ENCODE measurements around the gene CSHL1.
"Not testable (repeated sequence)": the region's sequence is repeated elsewhere in the genome, so short reads cannot be mapped to it uniquely, and the experiment has no call there.

The CSHL1 gene

GRCh38 chr17:63907161-63907778, 3.8 kb downstream of the CSHL1 start:
- not testable (repeated sequence) for H3K4me2 ChIP-seq (ENCODE audit: low read length); H3K27ac ChIP-seq (ENCODE audit: low read depth, low read length); H3K36me3 ChIP-seq (ENCODE audit: control insufficient read depth, low read length); H3F3A ChIP-seq (ENCODE audit: control insufficient read depth, insufficient read depth); H3K4me3 ChIP-seq (ENCODE audit: low read length); H3K79me2 ChIP-seq (ENCODE audit: control insufficient read depth, low read length); H3K9me2 ChIP-seq (replicated peaks; ENCODE audit: control insufficient read depth, low read length); H3K9me3 ChIP-seq (ENCODE audit: control insufficient read depth, insufficient read depth, low read length); H3K4me1 ChIP-seq (ENCODE audit: control insufficient read depth, low read length); H4K20me1 ChIP-seq (ENCODE audit: control insufficient read depth, insufficient read depth, low read depth, low read length)
- H3K27me3 ChIP-seq (ENCODE audit: control insufficient read depth, low read length) = peaks cover 18% of the 10 kb centered on the region
- peak; percentile 32 for TF ChIP-seq CTCF (IDR thresholded peaks at IDR 0.05; ENCODE audit: low read depth, low read length, poor library complexity, severe bottlenecking)

DNA sequence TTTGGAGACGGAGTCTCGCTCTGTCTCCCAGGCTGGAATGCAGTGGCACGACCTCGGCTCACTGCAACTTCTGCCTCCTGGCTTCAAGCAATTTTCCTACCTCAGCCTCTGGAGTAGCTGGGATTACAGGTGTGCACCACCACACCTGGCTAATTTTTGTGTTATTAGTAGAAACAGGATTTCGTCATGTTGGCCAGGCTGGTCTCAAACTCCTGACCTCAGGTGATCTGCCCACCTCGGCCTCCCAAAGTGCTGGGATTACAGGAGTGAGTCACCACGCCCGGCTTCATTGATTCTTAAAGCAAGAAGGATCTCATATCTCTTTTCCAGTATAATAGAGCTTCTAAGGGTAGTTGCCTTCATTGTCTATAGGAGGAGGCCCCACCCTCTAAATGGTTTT, 6.3 kb downstream of the CSHL1 start:
- not testable (repeated sequence) for H3K9me2 ChIP-seq (replicated peaks; ENCODE audit: control insufficient read depth, low read length); H3K4me2 ChIP-seq (ENCODE audit: low read length); H3K27ac ChIP-seq (ENCODE audit: low read depth, low read length); H3K4me3 ChIP-seq (ENCODE audit: low read length); H3K79me2 ChIP-seq (ENCODE audit: control insufficient read depth, low read length); H4K20me1 ChIP-seq (ENCODE audit: control insufficient read depth, insufficient read depth, low read depth, low read length); H3K36me3 ChIP-seq (ENCODE audit: control insufficient read depth, low read length); H3K9me3 ChIP-seq (ENCODE audit: control insufficient read depth, insufficient read depth, low read length); H3K4me1 ChIP-seq (ENCODE audit: control insufficient read depth, low read length); H3F3A ChIP-seq (ENCODE audit: control insufficient read depth, insufficient read depth)
- peaks cover 28% of the 10 kb centered on the region for H3K27me3 ChIP-seq (ENCODE audit: control insufficient read depth, low read length)

DNA sequence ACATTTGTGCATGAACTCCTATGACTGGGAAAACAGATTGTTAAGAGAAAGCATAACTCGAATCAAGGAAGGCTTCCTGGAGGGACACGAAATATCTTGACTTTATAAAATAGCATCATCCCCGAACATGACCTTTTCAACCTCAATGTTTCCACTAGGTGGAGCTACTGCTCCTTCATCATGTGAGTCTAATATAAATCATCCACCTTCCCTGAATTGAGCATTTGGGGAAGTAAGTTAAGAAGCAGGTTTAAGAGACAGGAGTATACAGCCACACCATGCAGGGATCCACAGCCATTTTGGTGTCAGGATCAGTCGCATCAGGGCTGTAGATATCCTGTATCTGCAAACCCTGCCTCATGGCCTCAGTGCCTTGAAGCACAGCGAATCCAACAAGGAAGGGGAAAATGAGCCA, 7.3 kb downstream of the CSHL1 start:
- TF ChIP-seq CTCF (IDR thresholded peaks at IDR 0.05; ENCODE audit: low read depth, low read length, poor library complexity, severe bottlenecking) = peak; percentile 34
- H3K9me3 ChIP-seq (ENCODE audit: control insufficient read depth, insufficient read depth, low read length); H3K9me2 ChIP-seq (replicated peaks; ENCODE audit: control insufficient read depth, low read length); H4K20me1 ChIP-seq (ENCODE audit: control insufficient read depth, insufficient read depth, low read depth, low read length); H3K36me3 ChIP-seq (ENCODE audit: control insufficient read depth, low read length); H3K4me3 ChIP-seq (ENCODE audit: low read length); H3K4me1 ChIP-seq (ENCODE audit: control insufficient read depth, low read length); H3K4me2 ChIP-seq (ENCODE audit: low read length); H3K27ac ChIP-seq (ENCODE audit: low read depth, low read length); H3F3A ChIP-seq (ENCODE audit: control insufficient read depth, insufficient read depth); H3K79me2 ChIP-seq (ENCODE audit: control insufficient read depth, low read length): not testable (repeated sequence)
- H3K27me3 ChIP-seq (ENCODE audit: control insufficient read depth, low read length) = peaks cover 35% of the 10 kb centered on the region

- H3K27ac ChIP-seq (ENCODE audit: low read depth, low read length); H3K9me3 ChIP-seq (ENCODE audit: control insufficient read depth, insufficient read depth, low read length); H3F3A ChIP-seq (ENCODE audit: control insufficient read depth, insufficient read depth); H3K36me3 ChIP-seq (ENCODE audit: control insufficient read depth, low read length); H3K9me2 ChIP-seq (replicated peaks; ENCODE audit: control insufficient read depth, low read length); H4K20me1 ChIP-seq (ENCODE audit: control insufficient read depth, insufficient read depth, low read depth, low read length); H3K4me1 ChIP-seq (ENCODE audit: control insufficient read depth, low read length); H3K79me2 ChIP-seq (ENCODE audit: control insufficient read depth, low read length); H3K4me2 ChIP-seq (ENCODE audit: low read length); H3K4me3 ChIP-seq (ENCODE audit: low read length): not testable (repeated sequence)
- H3K27me3 ChIP-seq (ENCODE audit: control insufficient read depth, low read length) = peaks cover 30% of the 10 kb centered on the region
Observed at GRCh38 chr17:63901971-63902370, 9.1 kb downstream of the CSHL1 start.

GRCh38 chr17:63898899-63899798, 11.9 kb downstream of the CSHL1 start:
- not testable (repeated sequence) for H3K4me1 ChIP-seq (ENCODE audit: control insufficient read depth, low read length); H3K27ac ChIP-seq (ENCODE audit: low read depth, low read length); H3K9me3 ChIP-seq (ENCODE audit: control insufficient read depth, insufficient read depth, low read length); H3F3A ChIP-seq (ENCODE audit: control insufficient read depth, insufficient read depth); H3K9me2 ChIP-seq (replicated peaks; ENCODE audit: control insufficient read depth, low read length); H3K79me2 ChIP-seq (ENCODE audit: control insufficient read depth, low read length); H4K20me1 ChIP-seq (ENCODE audit: control insufficient read depth, insufficient read depth, low read depth, low read length); H3K36me3 ChIP-seq (ENCODE audit: control insufficient read depth, low read length); H3K4me3 ChIP-seq (ENCODE audit: low read length); H3K4me2 ChIP-seq (ENCODE audit: low read length)
- H3K27me3 ChIP-seq (ENCODE audit: control insufficient read depth, low read length) = peaks cover 30% of the 10 kb centered on the region

- H3K4me3 ChIP-seq (ENCODE audit: low read length); H3K27ac ChIP-seq (ENCODE audit: low read depth, low read length); H3K4me1 ChIP-seq (ENCODE audit: control insufficient read depth, low read length); H3K36me3 ChIP-seq (ENCODE audit: control insufficient read depth, low read length); H3F3A ChIP-seq (ENCODE audit: control insufficient read depth, insufficient read depth); H3K4me2 ChIP-seq (ENCODE audit: low read length); H4K20me1 ChIP-seq (ENCODE audit: control insufficient read depth, insufficient read depth, low read depth, low read length); H3K9me2 ChIP-seq (replicated peaks; ENCODE audit: control insufficient read depth, low read length); H3K9me3 ChIP-seq (ENCODE audit: control insufficient read depth, insufficient read depth, low read length); H3K79me2 ChIP-seq (ENCODE audit: control insufficient read depth, low read length): not testable (repeated sequence)
- H3K27me3 ChIP-seq (ENCODE audit: control insufficient read depth, low read length) = peaks cover 16% of the 10 kb centered on the region
Observed at GRCh38 chr17:63896524-63897354, 14.3 kb downstream of the CSHL1 start, which contains the start of gene CSH1. CSH1 (minus strand) TSS chr17:63896574; CDS start chr17:63896511, 63 bp downstream.

Data from DOHH2 (cell line).